Measurements from ENCODE around the gene TMED10. TPM values are rescaled to one million over a fixed set of nuclear protein-coding genes. Genes with fewer than 3 reads are reported as not detected.

The TMED10 gene
- polyA plus RNA-seq, 1 of the 3 experiments (the other 2 are of a cell fraction): 168 TPM

GRCh38 chr14:75156111-75156510 lies 20.3 kb downstream of the TMED10 start:
- Histone ChIP-seq H3K9me2 (no peaks in the 10 kb centered on the region), H3K9ac (no peak overlapping the region), H3F3A (replicated peaks; ENCODE audit: insufficient read depth) (peaks cover 5% of the 10 kb centered on the region), H2AFZ (ENCODE audit: low read depth) (no peak overlapping the region), H4K20me1 (ENCODE audit: insufficient read depth) (peaks cover 65% of the 10 kb centered on the region), H3K4me2 (no peak overlapping the region), H3K4me3 (ENCODE audit: low read depth in 2 of 2, low read length in 1 of 2) (no peak overlapping the region), H3K36me3 (replicated peaks in 1 of 2; ENCODE audit: control insufficient read depth in 1 of 2, insufficient read depth in 2 of 2, low read length in 1 of 2) (peaks cover 5% of the 10 kb centered on the region in 2 experiments), H3K4me1 (ENCODE audit: control insufficient read depth in 1 of 2, insufficient read depth in 2 of 2, low read depth in 1 of 2, low read length in 1 of 2) (no peaks in the 10 kb centered on the region), H3K79me2 (ENCODE audit: insufficient read depth) (peaks cover 91% of the 10 kb centered on the region), H3K27me3 (ENCODE audit: insufficient read depth) (no peaks in the 10 kb centered on the region), H3K9me3 (no peaks in the 10 kb centered on the region), H3K27ac (ENCODE audit: low read depth in 2 of 2, low read length in 1 of 2) (no peak overlapping the region; a peak in 1 of 4 replicates)
- no peak for DNase-seq
- POLR2A ChIA-PET: no interaction called here
- TF ChIP-seq NRF1 (IDR thresholded peaks at IDR 0.05; ENCODE audit: low read depth, low read length): no peak
- TF ChIP-seq IRF3 (IDR thresholded peaks at IDR 0.05; ENCODE audit: low read depth, low read length): no peak
- TF ChIP-seq FOXJ3 (CRISPR knock-in tag; IDR thresholded peaks at IDR 0.05): no peak
- no peak for TF ChIP-seq TEAD4 (IDR thresholded peaks at IDR 0.05; ENCODE audit: borderline replicate concordance, insufficient read depth)
- TF ChIP-seq RXRA (IDR thresholded peaks at IDR 0.05; ENCODE audit: borderline replicate concordance, low read depth): no peak
- TF ChIP-seq ZBTB33 (IDR thresholded peaks at IDR 0.05; ENCODE audit: borderline replicate concordance, low read depth): no peak
- no peak for TF ChIP-seq POLR2AphosphoS5 (IDR thresholded peaks at IDR 0.05; ENCODE audit: low read depth, low read length)
- TF ChIP-seq MXI1 (IDR thresholded peaks at IDR 0.05; ENCODE audit: low read depth, low read length): no peak
- TF ChIP-seq CTCF (IDR thresholded peaks at IDR 0.05): no peak
- TF ChIP-seq GATA2 (CRISPR knock-in tag; IDR thresholded peaks at IDR 0.05): no peak
- TF ChIP-seq RAD21 (IDR thresholded peaks at IDR 0.05; ENCODE audit: low read length): no peak
- TF ChIP-seq EZH2phosphoT487 (IDR thresholded peaks at IDR 0.05; ENCODE audit: borderline replicate concordance, low read depth): no peak
- no peak for TF ChIP-seq SMC3 (IDR thresholded peaks at IDR 0.05; ENCODE audit: low read depth, low read length)
- TF ChIP-seq TCF12 (IDR thresholded peaks at IDR 0.05): no peak
- no peak for TF ChIP-seq EP300 (IDR thresholded peaks at IDR 0.05; ENCODE audit: borderline replicate concordance in 1 of 2, low read depth in 1 of 2, low read length in 1 of 2)
- no peak for TF ChIP-seq MEF2A (IDR thresholded peaks at IDR 0.05; ENCODE audit: borderline replicate concordance, low read depth)
- no peak for TF ChIP-seq USF1 (IDR thresholded peaks at IDR 0.05; ENCODE audit: borderline replicate concordance, low read depth)
- CTCF ChIA-PET: interaction anchor here (1.1 to 1.5 kb wide), 2 partner anchors 14 to 127 kb away, joined by 3 to 4 read pairs; no protein-coding TSS in a partner anchor
- 96% methylated on average over 1 of the region's 1 CpG for WGBS (ENCODE audit: low lambda C conversion rate)
